ENCODE results near the gene CCNB1. TPM values are rescaled to one million over a fixed set of nuclear protein-coding genes. Genes with fewer than 3 reads are reported as not detected.

Gene CCNB1
- total RNA-seq, 4 donors from 2014 or later: 7.7 to 13.4 (median 10.9) TPM

DNA sequence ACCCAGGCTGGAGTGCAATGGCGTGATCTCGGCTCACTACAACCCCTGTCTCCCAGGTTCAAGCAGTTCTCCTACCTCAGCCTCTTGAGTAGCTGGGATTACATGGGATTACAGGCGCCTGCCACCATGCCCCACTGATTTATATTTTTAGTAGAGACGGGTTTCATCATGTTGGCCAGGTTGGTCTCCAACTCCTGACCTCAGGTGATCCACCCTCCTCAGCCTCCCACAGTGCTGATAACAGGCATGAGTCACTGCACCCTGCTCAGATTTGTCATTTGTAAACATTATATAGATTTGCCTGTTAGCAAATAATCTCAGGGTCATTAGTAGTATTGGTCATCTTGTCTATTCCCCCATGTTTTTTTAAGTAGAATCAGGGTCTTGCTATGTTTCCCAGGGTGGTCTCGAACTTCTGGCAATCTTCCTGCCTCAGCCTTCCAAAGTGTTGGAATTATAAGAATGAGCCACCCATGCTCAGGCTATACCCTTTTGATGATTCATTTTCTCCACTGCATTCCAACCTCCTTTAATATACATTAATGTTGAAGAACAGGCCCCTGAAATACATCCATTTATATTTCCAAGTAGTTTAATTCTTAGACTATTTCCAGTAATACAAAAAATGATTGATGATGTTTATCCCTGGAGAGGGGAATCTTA, 39.7 kb downstream of the CCNB1 start:
- TF ChIP-seq, protein P1, sequence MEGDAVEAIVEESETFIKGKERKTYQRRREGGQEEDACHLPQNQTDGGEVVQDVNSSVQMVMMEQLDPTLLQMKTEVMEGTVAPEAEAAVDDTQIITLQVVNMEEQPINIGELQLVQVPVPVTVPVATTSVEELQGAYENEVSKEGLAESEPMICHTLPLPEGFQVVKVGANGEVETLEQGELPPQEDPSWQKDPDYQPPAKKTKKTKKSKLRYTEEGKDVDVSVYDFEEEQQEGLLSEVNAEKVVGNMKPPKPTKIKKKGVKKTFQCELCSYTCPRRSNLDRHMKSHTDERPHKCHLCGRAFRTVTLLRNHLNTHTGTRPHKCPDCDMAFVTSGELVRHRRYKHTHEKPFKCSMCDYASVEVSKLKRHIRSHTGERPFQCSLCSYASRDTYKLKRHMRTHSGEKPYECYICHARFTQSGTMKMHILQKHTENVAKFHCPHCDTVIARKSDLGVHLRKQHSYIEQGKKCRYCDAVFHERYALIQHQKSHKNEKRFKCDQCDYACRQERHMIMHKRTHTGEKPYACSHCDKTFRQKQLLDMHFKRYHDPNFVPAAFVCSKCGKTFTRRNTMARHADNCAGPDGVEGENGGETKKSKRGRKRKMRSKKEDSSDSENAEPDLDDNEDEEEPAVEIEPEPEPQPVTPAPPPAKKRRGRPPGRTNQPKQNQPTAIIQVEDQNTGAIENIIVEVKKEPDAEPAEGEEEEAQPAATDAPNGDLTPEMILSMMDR (IDR thresholded peaks at IDR 0.05): no peak
- no peak for TF ChIP-seq POLR2A (IDR thresholded peaks at IDR 0.05)
- Histone ChIP-seq H3K27ac (no peak overlapping the region), H3K27me3 (no peaks in the 10 kb centered on the region), H3K9me3 (no peaks in the 10 kb centered on the region), H3K4me3 (replicated peaks in 1 of 3) (no peak overlapping the region), H3K36me3 (no peaks in the 10 kb centered on the region), H3K4me1 (no peaks in the 10 kb centered on the region)
- 97 to 100% methylated on average over 5 of the region's 5 CpGs for WGBS, 2 donors
- DNase-seq: no peak
- intact Hi-C loops (cut with DNase I): no loop called here

DNA sequence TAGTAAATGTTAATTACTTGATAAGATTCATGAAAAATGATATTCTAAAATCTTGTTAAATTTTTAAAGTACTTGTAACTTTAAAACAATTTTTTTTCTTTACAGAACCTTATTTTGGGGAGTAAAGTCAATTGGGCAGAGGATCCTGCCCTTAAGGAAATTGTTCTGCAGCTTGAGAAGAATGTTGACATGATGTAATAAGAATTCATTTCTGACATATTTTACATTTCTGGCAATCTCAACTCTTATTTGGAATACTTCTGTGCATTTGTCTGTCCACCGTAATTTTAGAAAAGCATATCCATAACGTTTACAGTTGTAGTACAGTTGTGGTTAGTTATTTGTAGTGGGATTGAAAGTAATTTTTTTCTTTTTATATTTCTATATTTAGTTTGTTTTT, 42.7 kb downstream of the CCNB1 start:
- no peaks in the 10 kb centered on the region for H3K27me3 ChIP-seq
- H3K9me3 ChIP-seq: no peaks in the 10 kb centered on the region
- no peaks in the 10 kb centered on the region for H3K36me3 ChIP-seq
- no peak overlapping the region for H3K27ac ChIP-seq
- TF ChIP-seq, protein P1 (IDR thresholded peaks at IDR 0.05): no peak
- TF ChIP-seq POLR2A (IDR thresholded peaks at IDR 0.05): no peak
- DNase-seq: no peak
- no peak overlapping the region for H3K4me3 ChIP-seq (replicated peaks in 1 of 3)
- intact Hi-C loops (cut with DNase I): no loop called here
- no peaks in the 10 kb centered on the region for H3K4me1 ChIP-seq
- 85 to 88% methylated on average over 2 of the region's 2 CpGs for WGBS, 2 donors

DNA sequence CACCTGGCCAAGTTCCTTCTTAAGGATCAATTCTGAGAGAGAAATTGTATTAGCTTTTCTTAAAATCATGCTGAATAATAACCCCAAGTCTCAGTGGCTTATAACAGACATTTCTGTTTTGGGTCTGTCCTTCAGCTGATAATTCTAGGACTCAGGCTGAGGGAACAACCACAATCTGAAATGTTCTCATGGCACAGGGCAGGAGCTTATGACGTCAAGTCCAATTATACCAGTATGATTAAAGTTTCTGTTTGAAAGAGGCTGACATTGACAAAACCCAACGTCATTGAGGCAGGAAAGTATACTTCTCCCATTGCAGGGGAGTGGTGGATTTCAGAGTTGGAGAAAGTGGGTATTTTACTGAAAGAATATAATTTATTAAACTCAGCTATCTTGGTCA, 44.2 kb downstream of the CCNB1 start:
- intact Hi-C loops (cut with DNase I): no loop called here
- WGBS, 2 donors: 88 to 93% methylated on average over 2 of the region's 2 CpGs
- Histone ChIP-seq H3K36me3 (no peaks in the 10 kb centered on the region), H3K27me3 (no peaks in the 10 kb centered on the region), H3K27ac (no peak overlapping the region), H3K4me3 (replicated peaks in 1 of 3) (no peak overlapping the region), H3K4me1 (no peaks in the 10 kb centered on the region), H3K9me3 (no peaks in the 10 kb centered on the region)
- TF ChIP-seq, protein P1 (IDR thresholded peaks at IDR 0.05): no peak
- no peak for TF ChIP-seq POLR2A (IDR thresholded peaks at IDR 0.05)
- DNase-seq: no peak

DNA sequence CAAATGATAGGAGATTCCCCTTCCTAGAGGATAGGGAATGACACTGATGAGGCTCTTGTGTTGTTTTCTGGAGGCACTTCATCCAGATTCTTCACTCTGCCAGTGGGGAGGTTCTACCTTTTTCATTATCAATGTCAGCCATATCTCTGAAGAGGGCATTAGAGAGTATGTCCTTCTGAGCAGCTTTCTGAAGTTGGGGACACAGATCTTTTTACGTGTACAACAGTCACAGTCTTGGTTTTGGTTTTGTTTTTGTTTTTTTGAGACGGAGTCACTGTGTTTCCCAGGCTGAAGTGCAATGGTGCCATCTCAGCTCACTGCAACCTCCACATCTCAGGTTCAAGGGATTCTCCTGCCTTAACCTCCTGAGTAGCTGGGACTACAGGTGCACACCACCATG, 45.1 kb downstream of the CCNB1 start:
- no peaks in the 10 kb centered on the region for H3K9me3 ChIP-seq
- TF ChIP-seq POLR2A (IDR thresholded peaks at IDR 0.05): no peak
- TF ChIP-seq, protein P1 (IDR thresholded peaks at IDR 0.05): no peak
- 91 to 93% methylated on average over 2 of the region's 2 CpGs for WGBS, 2 donors
- intact Hi-C loops (cut with DNase I): no loop called here
- no peak for DNase-seq
- no peak overlapping the region for H3K27ac ChIP-seq
- H3K4me3 ChIP-seq (replicated peaks in 1 of 3): no peak overlapping the region
- H3K4me1 ChIP-seq: peaks cover 0 to 1% of the 10 kb centered on the region in 2 donors
- H3K36me3 ChIP-seq: no peaks in the 10 kb centered on the region
- H3K27me3 ChIP-seq: no peaks in the 10 kb centered on the region

DNA sequence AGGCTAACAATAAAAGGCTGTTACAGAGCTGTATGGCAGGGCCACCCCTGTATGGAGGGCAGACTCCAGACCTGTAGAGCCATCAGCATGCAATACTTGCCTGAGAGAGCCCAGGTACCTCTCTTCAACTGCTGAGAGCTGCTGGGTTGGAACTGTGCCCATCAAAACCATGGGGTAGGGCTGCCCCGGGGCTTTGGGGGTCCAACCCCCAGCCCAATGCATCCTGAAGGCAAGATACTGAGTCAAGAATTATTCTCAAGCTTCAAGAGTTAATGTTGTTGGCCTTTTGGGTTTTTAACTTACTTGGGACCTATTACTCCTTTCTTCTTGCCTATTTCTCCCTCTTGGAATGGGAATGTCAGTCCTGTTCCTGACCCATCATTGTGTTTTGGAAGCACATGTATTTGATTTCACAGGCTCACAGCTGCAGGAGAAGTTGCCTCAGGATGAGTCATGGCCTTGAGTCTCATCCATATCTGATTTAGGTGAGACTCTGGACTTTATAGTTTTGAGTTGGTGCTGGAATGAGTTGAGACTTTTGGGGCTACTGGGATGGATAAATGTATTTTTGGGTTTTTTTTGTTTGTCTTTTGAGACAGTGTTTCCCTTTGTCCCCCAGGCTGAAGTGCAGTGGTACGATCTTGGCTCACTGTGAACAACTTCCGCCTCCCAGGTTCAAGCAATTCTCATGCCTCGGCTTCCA, 46.7 kb downstream of the CCNB1 start:
- DNase-seq: no peak
- Histone ChIP-seq H3K4me3 (replicated peaks in 1 of 3) (no peak overlapping the region), H3K4me1 (peaks cover 1 to 7% of the 10 kb centered on the region in 2 donors), H3K36me3 (no peaks in the 10 kb centered on the region), H3K27ac (no peak overlapping the region), H3K9me3 (no peaks in the 10 kb centered on the region), H3K27me3 (no peaks in the 10 kb centered on the region)
- 97 to 98% methylated on average over 4 of the region's 4 CpGs for WGBS, 2 donors
- intact Hi-C loops (cut with DNase I): no loop called here
- TF ChIP-seq, protein P1 (IDR thresholded peaks at IDR 0.05): no peak
- TF ChIP-seq POLR2A (IDR thresholded peaks at IDR 0.05): no peak
